ENCODE results near the gene ASPM.

DNA sequence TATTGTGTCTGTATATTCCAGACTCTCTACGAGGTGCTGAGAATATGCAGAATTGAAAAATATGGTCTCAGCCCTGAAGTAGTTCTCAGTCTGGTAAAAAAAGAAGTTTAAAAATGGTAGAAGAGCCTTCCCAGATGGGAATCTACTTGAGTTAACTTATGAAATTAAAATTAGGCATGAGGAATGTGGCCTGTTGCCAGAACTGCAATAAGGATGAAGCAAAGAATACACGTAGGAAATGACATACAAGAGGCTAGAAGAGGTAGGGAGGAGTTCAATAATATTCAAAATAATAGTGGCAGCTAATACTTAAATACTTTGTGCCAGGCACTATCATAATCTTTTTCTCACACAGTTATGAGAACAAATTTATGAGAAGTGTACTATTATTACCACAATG lies 6.3 kb downstream of the ASPM start:
- TF ChIP-seq, protein P1, sequence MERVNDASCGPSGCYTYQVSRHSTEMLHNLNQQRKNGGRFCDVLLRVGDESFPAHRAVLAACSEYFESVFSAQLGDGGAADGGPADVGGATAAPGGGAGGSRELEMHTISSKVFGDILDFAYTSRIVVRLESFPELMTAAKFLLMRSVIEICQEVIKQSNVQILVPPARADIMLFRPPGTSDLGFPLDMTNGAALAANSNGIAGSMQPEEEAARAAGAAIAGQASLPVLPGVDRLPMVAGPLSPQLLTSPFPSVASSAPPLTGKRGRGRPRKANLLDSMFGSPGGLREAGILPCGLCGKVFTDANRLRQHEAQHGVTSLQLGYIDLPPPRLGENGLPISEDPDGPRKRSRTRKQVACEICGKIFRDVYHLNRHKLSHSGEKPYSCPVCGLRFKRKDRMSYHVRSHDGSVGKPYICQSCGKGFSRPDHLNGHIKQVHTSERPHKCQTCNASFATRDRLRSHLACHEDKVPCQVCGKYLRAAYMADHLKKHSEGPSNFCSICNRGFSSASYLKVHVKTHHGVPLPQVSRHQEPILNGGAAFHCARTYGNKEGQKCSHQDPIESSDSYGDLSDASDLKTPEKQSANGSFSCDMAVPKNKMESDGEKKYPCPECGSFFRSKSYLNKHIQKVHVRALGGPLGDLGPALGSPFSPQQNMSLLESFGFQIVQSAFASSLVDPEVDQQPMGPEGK (CRISPR knock-in tag; IDR thresholded peaks at IDR 0.05; ENCODE audit: borderline replicate concordance), result no peak
- TF ChIP-seq ISL1 (CRISPR knock-in tag; IDR thresholded peaks at IDR 0.05) (no peak), TSHZ2 (CRISPR knock-in tag; IDR thresholded peaks at IDR 0.05) (no peak), BACH2 (CRISPR knock-in tag; IDR thresholded peaks at IDR 0.05; ENCODE audit: borderline replicate concordance) (no peak), OSR1 (CRISPR knock-in tag; IDR thresholded peaks at IDR 0.05) (peak; percentile 85), RARB (CRISPR knock-in tag; IDR thresholded peaks at IDR 0.05) (no peak), ARNTL (CRISPR knock-in tag; IDR thresholded peaks at IDR 0.05; ENCODE audit: borderline replicate concordance, low read depth) (no peak), ZNF8 (CRISPR knock-in tag; IDR thresholded peaks at IDR 0.05) (no peak), ZNF70 (CRISPR knock-in tag; IDR thresholded peaks at IDR 0.05) (no peak)
- TF ChIP-seq, protein P2, sequence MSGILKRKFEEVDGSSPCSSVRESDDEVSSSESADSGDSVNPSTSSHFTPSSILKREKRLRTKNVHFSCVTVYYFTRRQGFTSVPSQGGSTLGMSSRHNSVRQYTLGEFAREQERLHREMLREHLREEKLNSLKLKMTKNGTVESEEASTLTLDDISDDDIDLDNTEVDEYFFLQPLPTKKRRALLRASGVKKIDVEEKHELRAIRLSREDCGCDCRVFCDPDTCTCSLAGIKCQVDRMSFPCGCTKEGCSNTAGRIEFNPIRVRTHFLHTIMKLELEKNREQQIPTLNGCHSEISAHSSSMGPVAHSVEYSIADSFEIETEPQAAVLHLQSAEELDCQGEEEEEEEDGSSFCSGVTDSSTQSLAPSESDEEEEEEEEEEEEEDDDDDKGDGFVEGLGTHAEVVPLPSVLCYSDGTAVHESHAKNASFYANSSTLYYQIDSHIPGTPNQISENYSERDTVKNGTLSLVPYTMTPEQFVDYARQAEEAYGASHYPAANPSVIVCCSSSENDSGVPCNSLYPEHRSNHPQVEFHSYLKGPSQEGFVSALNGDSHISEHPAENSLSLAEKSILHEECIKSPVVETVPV (CRISPR knock-in tag; IDR thresholded peaks at IDR 0.05), result no peak
- TF ChIP-seq, protein P3, sequence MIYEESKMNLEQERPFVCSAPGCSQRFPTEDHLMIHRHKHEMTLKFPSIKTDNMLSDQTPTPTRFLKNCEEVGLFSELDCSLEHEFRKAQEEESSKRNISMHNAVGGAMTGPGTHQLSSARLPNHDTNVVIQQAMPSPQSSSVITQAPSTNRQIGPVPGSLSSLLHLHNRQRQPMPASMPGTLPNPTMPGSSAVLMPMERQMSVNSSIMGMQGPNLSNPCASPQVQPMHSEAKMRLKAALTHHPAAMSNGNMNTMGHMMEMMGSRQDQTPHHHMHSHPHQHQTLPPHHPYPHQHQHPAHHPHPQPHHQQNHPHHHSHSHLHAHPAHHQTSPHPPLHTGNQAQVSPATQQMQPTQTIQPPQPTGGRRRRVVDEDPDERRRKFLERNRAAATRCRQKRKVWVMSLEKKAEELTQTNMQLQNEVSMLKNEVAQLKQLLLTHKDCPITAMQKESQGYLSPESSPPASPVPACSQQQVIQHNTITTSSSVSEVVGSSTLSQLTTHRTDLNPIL (CRISPR knock-in tag; IDR thresholded peaks at IDR 0.05; ENCODE audit: low read depth), result no peak

Data from SK-N-SH treated with all-trans-retinoic acid at 6 μM for 48 hours (cell line).